Breast epithelium (tissue), 3 donors: ENCODE measurements around the gene AMACR.

Experiments used
- CTCF ChIP-seq, 3 donors: fragments of 450-650 bp; IDR thresholded peaks; one replicate each; pipeline ENCODE4 v1.5.1; 2016 to 2017; ENCODE audit warnings: antibody characterized with exemption in 3 of 3, mild to moderate bottlenecking in 3 of 3, moderate library complexity in 3 of 3
- POLR2A ChIP-seq: fragments of 450-650 bp; IDR thresholded peaks from one replicate; pipeline ENCODE4 v1.6.1; 2016; ENCODE audit warnings: antibody characterized with exemption, mild to moderate bottlenecking, moderate library complexity
- POLR2AphosphoS5 ChIP-seq, 3 donors: sonication (generic); formaldehyde crosslinking; IDR thresholded peaks; one replicate each; pipeline ENCODE4 v1.6.1; 2017; ENCODE audit warnings: antibody characterized with exemption in 3 of 3

GRCh38 chr5:34002629-34003328 is 5.1 kb downstream of the AMACR start:
- TF ChIP-seq CTCF (IDR thresholded peaks at IDR 0.05) (no peak), POLR2A (no peak), POLR2AphosphoS5 (IDR thresholded peaks at IDR 0.05) (no peak)
